GM10266 (cell line): ENCODE measurements around the gene HNRNPK.

ENCODE experiments used
- DNase-seq: peaks from one replicate; pipeline ENCODE4 v3.0.0; 2012; ENCODE audit errors: extremely low spot score
- TF ChIP-seq, protein P1 (sequence below): IDR thresholded peaks from 2 replicates; pipeline ENCODE4 v1.5.1; 2012; ENCODE audit warnings: mild to moderate bottlenecking, low read depth; ENCODE audit not compliant: control insufficient read depth, insufficient read depth; ENCODE audit errors: missing control alignments

Gene HNRNPK

DNA sequence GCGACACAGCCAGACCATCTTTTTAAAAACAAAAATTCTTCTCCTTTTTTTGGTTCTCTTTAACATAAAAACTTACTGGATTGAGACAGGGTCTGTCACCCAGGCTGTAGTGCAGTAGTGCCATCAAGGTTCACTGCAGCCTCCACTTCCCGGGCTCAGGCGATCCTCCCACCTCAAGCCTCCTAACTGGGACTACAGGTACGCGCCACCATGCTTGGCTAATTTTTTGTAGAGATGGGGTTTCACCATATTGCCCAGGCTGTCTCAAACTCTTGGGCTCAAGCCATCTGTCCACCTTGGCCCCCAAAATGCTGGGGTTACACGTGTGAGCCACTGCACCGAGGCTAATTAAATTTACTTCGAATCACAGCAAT, 13.8 kb downstream of the HNRNPK start:
- TF ChIP-seq, protein P1, sequence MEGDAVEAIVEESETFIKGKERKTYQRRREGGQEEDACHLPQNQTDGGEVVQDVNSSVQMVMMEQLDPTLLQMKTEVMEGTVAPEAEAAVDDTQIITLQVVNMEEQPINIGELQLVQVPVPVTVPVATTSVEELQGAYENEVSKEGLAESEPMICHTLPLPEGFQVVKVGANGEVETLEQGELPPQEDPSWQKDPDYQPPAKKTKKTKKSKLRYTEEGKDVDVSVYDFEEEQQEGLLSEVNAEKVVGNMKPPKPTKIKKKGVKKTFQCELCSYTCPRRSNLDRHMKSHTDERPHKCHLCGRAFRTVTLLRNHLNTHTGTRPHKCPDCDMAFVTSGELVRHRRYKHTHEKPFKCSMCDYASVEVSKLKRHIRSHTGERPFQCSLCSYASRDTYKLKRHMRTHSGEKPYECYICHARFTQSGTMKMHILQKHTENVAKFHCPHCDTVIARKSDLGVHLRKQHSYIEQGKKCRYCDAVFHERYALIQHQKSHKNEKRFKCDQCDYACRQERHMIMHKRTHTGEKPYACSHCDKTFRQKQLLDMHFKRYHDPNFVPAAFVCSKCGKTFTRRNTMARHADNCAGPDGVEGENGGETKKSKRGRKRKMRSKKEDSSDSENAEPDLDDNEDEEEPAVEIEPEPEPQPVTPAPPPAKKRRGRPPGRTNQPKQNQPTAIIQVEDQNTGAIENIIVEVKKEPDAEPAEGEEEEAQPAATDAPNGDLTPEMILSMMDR = no peak
- DNase-seq = no peak

DNA sequence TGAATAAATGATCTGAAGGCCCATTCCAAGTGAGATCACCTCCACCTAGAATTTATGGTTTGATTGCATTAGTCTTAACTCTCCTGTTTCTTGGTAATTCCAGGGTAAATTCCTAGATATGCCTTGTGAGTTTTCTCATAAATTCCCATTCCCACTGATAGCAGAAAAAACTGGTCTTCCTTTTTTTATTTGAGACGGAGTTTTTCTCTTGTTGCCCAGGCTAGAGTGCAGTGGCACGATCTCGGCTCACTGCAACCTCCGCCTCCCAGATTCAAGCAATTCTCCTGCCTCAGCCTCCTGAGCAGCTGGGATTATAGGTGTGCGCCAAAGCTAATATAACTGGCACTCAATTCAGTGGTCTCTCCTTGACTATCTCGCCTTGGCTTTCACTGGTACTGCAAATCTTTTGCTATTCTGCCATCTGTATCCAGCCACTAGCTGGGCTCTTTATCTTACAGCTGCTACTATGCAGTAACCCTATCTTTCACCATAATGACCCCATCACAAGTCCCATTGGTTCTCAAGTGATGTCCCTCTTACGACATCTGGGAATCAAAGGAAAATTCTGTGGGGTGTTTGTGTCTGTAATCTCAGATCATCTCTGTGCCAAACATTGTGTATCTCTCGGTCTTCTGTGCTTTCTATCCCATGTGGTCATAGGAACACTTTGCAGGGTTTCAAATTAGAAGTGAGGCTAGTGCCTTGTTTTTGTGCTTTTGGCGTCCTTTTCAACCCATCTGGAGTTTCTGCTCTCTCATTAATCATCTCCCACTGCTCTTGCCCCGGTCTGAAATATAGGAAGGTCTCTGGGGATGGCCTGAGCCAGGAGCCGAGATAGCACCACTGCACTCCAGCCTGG, 14.4 kb downstream of the HNRNPK start:
- TF ChIP-seq, protein P1 = no peak
- DNase-seq = no peak

DNA sequence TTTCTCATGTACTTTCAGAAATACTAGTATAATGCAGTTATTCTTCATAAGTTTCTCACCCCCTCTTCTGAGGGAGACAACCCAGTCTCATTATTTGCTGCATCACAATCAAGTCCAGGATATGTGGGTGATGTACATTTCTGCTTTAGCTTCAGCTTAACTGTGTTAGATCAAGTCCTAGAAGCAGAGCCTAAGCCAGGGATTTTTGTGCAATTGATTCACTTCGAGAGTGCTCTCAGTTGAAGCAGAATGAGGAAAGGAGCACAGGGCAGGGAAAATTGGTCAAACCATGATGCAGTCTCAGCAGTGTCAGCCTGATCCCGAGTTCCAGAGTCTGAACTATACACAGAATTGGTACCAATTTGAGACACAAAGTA, 15.1 kb downstream of the HNRNPK start:
- DNase-seq = no peak
- TF ChIP-seq, protein P1 = no peak

DNA sequence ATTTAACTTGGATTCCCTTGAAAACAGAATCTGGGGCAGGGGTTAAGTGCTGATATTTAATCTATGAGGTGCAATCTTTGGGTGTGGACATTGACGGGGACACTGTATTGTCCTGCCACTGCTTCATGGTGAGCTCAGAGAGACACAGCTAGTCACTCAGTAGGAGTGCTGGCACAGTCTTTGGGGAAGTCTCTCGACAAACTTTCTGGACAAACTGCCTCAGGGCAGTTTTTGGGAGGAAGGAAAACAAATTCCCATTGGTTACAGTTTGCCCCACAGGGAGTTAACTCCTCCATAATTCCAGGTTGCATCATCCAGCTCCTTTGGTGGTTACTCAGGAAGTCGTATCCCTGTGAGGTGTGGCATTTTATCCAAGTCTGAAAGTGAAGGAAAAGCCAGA, 17.9 kb downstream of the HNRNPK start:
- DNase-seq = no peak
- TF ChIP-seq, protein P1 = no peak

DNA sequence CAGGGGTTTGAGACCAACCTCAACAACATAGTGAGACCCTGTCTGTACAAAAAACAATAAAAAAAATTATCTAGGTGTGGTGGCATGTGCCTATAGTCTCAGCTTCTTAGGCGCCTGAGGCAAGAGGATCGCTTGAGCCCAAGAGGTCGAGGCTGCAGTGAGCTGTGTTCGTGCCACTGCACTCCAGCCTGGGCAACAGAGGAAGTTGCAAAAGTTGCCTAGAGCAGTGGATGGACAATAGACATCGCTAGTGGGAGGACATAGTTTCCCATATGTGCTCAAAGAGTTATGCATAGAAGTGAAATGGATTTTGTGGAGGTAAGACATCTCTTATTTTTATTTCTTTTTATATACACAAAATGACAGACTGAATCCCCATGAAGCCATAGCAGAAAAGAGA, 19.0 kb downstream of the HNRNPK start:
- TF ChIP-seq, protein P1 = no peak
- no peak for DNase-seq

DNA sequence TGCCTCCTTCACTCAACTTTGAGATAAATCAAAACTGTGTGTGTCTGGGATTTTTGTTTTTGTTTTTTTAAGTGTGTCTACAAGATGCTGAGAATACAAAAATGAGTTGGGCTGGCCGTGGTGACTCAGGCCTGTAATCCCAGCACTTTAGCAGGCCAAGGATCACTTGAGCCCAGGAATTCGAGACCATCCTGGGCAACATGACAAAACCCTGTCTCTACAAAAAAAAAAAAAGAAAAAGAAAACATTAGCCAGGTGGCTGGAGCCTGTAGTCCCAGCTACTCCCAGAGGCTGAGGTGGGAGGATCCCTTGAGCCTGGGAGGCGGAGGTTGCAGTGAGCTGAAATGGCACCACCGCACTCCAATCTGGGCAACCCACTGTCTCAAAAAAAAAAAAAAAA, 21.0 kb downstream of the HNRNPK start:
- TF ChIP-seq, protein P1 = no peak

DNA sequence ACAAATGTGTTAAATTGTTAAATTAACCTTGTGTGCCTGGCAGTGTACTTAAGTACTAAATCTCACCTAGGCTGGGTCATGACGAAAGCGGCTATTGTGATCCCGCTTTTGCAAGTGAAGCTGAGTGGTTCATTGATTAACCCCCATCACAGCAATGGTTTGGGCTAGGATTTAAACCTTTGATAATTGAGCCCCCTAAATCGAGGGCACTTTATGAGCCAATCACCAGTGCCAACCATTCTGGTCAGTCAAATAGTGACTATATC, 22.8 kb downstream of the HNRNPK start:
- DNase-seq = no peak
- TF ChIP-seq, protein P1 = no peak

More for the DNA sequence above, 21.0 kb downstream of the HNRNPK start:
- no peak for DNase-seq
